ENCODE data around the gene SLX4IP. TPM values are rescaled to one million over a fixed set of nuclear protein-coding genes. Genes with fewer than 3 reads are reported as not detected.
"Not testable (repeated sequence)": the region's sequence is repeated elsewhere in the genome, so short reads cannot be mapped to it uniquely, and the experiment has no call there.

SLX4IP gene
- polyA plus RNA-seq, 1 experiment, result 2.8 TPM

DNA sequence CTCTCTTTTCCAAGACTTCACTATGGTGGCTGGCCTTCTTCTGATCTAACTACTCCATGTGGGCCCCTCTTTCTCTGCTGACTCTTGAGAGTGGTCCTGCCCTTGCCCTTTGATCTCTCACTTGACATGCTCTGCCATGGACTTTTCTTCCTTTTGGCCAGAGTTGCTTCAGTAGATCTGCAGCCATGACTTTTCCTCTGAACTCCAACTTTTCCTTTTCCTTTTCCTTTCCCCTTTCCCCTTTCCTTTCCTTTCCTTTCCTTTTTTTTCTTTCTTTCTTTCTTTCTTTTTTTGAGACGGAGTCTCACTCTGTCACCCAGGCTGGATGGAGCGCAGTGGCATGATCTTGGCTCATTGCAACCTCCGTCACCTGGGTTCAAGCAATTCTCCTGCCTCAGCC is 150.2 kb downstream of the SLX4IP start:
- Histone ChIP-seq H3K27me3 (ENCODE audit: control insufficient read depth, insufficient read depth, low read length) (no peaks in the 10 kb centered on the region), H3K9me3 (ENCODE audit: control insufficient read depth, insufficient read depth, low read length) (no peaks in the 10 kb centered on the region), H3K27ac (ENCODE audit: low read depth, low read length) (no peak overlapping the region), H3K4me3 (ENCODE audit: low read depth, low read length) (no peak overlapping the region)
- CTCF ChIA-PET, result interaction anchor here (1.0 to 1.6 kb wide), 2 partner anchors 8 to 13 kb away, joined by 3 read pairs; no protein-coding TSS in a partner anchor
- POLR2A ChIA-PET, result no interaction called here
- TF ChIP-seq, protein P1, sequence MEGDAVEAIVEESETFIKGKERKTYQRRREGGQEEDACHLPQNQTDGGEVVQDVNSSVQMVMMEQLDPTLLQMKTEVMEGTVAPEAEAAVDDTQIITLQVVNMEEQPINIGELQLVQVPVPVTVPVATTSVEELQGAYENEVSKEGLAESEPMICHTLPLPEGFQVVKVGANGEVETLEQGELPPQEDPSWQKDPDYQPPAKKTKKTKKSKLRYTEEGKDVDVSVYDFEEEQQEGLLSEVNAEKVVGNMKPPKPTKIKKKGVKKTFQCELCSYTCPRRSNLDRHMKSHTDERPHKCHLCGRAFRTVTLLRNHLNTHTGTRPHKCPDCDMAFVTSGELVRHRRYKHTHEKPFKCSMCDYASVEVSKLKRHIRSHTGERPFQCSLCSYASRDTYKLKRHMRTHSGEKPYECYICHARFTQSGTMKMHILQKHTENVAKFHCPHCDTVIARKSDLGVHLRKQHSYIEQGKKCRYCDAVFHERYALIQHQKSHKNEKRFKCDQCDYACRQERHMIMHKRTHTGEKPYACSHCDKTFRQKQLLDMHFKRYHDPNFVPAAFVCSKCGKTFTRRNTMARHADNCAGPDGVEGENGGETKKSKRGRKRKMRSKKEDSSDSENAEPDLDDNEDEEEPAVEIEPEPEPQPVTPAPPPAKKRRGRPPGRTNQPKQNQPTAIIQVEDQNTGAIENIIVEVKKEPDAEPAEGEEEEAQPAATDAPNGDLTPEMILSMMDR (IDR thresholded peaks at IDR 0.05; ENCODE audit: low read depth, low read length), result no peak
- DNase-seq (ENCODE audit: low read depth, low spot score), result no peak

DNA sequence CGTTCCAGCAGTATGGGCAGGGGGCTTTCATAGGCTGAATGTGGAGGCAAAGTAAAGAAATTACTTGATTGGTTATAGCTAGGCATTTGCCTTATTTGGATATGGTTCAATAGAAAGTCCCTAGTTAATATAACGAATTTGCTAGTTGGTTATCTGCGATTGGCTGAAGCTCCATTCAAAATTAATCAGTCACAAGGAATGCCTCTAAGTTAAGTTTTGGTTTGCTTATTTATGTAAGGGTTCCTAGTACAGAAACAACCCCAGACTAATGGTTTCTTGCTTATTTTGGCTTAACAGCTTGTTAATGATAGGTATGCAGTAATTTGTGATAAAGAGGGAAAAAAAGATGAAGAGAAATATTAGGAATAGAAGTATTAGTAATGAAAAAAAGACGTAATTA is 151.2 kb downstream of the SLX4IP start:
- no peaks in the 10 kb centered on the region for H3K9me3 ChIP-seq (ENCODE audit: control insufficient read depth, insufficient read depth, low read length)
- CTCF ChIA-PET, result interaction anchor here (1.0 kb wide), 1 partner anchor 9 kb away, joined by 3 read pairs; no protein-coding TSS in a partner anchor
- no peaks in the 10 kb centered on the region for H3K27me3 ChIP-seq (ENCODE audit: control insufficient read depth, insufficient read depth, low read length)
- H3K4me3 ChIP-seq (ENCODE audit: low read depth, low read length), result no peak overlapping the region
- TF ChIP-seq, protein P1 (IDR thresholded peaks at IDR 0.05; ENCODE audit: low read depth, low read length), result no peak
- POLR2A ChIA-PET, result interaction anchor here (0.6 kb wide), 1 partner anchor 85 kb away, joined by 4 read pairs; no protein-coding TSS in a partner anchor
- H3K27ac ChIP-seq (ENCODE audit: low read depth, low read length), result no peak overlapping the region
- no peak for DNase-seq (ENCODE audit: low read depth, low spot score)

DNA sequence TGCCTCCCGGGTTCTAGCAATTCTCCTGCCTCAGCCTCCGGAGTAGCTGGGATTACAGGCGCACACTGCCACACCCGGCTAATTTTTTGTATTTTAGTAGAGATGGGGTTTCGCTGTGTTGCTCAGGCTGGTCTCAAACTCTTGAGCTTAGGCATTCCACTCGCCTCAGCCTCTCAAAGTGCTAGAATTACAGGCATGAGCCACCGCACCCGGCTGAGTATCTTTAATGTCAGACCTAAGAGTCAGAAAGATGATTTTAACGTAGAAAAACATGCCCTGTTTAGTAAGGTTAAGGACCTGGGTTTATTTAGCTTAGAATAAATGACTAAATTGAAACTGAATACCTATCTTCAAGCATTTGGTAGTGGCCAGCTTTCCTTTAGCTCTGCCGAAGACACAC is 155.3 kb downstream of the SLX4IP start:
- H3K9me3 ChIP-seq (ENCODE audit: control insufficient read depth, insufficient read depth, low read length); H3K4me3 ChIP-seq (ENCODE audit: low read depth, low read length); H3K27me3 ChIP-seq (ENCODE audit: control insufficient read depth, insufficient read depth, low read length); DNase-seq (ENCODE audit: low read depth, low spot score); CTCF ChIA-PET; POLR2A ChIA-PET; H3K27ac ChIP-seq (ENCODE audit: low read depth, low read length): not testable (repeated sequence)

DNA sequence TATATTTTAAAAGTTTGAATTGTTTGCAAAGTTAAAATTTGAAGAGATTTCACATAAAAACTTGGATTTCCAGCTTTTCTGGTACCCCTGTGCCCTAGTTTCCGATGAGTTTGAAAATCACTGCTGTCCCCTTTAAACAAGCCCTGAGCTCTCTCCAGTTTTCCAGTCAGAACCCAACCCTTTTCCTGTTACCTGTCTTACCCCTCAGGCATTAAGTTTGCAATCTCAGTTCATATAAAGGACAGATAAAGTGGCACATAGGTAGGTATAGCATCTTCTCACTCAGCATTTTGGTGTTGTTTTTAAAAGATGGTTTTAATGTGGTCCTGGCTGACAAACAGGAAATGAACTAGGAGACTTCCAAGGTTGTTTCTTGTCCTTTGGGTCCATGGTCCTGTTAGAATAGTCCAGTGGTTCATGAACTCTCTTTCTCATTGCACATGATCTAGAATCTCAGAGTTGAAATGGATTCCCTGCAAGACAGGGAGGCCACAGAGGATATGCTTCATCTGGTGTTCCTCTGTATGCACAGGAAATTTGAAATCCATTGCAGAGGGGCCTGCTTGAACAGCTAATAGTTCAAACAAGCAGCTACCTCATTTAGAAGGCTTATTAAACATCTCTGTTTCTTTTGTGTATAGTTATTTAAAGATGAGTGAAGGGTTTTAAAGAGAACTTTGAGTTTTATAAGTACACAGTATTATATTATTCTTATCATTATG is 156.0 kb downstream of the SLX4IP start:
- POLR2A ChIA-PET, result no interaction called here
- CTCF ChIA-PET, result no interaction called here
- TF ChIP-seq, protein P1 (IDR thresholded peaks at IDR 0.05; ENCODE audit: low read depth, low read length), result no peak
- no peak overlapping the region for H3K4me3 ChIP-seq (ENCODE audit: low read depth, low read length)
- no peaks in the 10 kb centered on the region for H3K9me3 ChIP-seq (ENCODE audit: control insufficient read depth, insufficient read depth, low read length)
- no peak for DNase-seq (ENCODE audit: low read depth, low spot score)
- no peaks in the 10 kb centered on the region for H3K27me3 ChIP-seq (ENCODE audit: control insufficient read depth, insufficient read depth, low read length)
- no peak overlapping the region for H3K27ac ChIP-seq (ENCODE audit: low read depth, low read length)

DNA sequence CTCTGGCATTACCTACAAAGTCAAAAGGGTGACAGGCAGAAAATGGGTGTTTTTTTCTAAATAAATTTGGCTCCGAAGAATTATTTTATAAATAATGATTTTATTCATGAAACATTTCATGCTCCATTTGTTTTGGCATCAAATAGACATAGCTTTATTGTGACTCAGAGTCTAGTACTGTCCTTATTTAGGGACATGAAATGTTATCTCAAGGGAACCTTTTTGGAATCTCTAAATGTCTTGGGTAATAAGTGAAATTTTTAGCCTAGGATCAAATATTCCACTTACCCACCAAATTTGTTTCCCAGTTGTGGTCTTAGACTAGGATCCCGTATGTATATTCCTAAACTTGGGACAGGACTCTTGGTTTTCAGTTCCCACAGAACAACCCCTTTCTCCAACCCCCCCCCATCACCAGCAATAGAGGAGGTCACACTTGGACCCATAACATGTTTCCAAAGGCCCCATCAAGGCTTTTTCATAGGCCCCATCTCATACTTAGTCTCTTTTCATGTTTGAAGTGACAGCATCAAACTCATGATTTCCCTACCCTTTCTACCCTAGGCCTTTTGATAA is 156.9 kb downstream of the SLX4IP start:
- DNase-seq (ENCODE audit: low read depth, low spot score), result no peak
- Histone ChIP-seq H3K9me3 (ENCODE audit: control insufficient read depth, insufficient read depth, low read length) (no peaks in the 10 kb centered on the region), H3K4me3 (ENCODE audit: low read depth, low read length) (no peak overlapping the region), H3K27me3 (ENCODE audit: control insufficient read depth, insufficient read depth, low read length) (no peaks in the 10 kb centered on the region), H3K27ac (ENCODE audit: low read depth, low read length) (no peak overlapping the region)
- TF ChIP-seq, protein P1 (IDR thresholded peaks at IDR 0.05; ENCODE audit: low read depth, low read length), result no peak
- ChIA-PET POLR2A (interaction anchor here (1.0 kb wide), 1 partner anchor 13 kb away, joined by 3 read pairs; no protein-coding TSS in a partner anchor), CTCF (interaction anchor here (0.6 to 1.7 kb wide), 2 partner anchors 39 to 1268 kb away, joined by 3 to 4 read pairs; no protein-coding TSS in a partner anchor)
